ENCODE results near the gene RAI2.

Gene RAI2

DNA sequence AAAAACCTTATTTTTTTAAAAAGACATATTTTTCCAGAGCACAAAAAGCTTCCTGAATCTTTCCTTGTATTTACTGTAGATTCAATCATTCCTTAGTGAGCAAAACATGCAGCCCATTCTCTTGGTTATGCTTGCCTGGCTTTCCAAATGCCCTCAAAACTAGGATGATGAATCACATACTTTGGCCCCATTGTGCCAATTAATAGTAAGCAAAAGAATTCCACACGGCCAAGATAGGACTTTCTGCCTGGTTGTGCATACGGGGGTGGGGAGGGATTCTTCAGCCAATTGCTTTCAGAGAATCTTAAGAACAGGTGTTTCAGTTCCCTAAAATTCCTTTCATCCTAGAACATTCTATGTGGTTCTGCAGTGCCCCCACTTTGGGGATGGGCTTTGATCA is 7.0 kb downstream of the RAI2 start:
- no peak overlapping the region for H3K27ac ChIP-seq (ENCODE audit: insufficient read depth, low read length, poor library complexity, severe bottlenecking)
- no peaks in the 10 kb centered on the region for H3K9me3 ChIP-seq (ENCODE audit: control insufficient read depth, low read length)
- no peaks in the 10 kb centered on the region for H3K27me3 ChIP-seq (replicated peaks; ENCODE audit: control insufficient read depth, insufficient read depth, low read length, poor library complexity, severe bottlenecking)
- DNase-seq = no peak
- H3K4me1 ChIP-seq (ENCODE audit: control insufficient read depth, insufficient read depth, low read length, poor library complexity, severe bottlenecking) = no peaks in the 10 kb centered on the region
- no peak overlapping the region for H3K4me3 ChIP-seq (ENCODE audit: insufficient read depth, low read depth, low read length, poor library complexity, severe bottlenecking)
- no peaks in the 10 kb centered on the region for H3K36me3 ChIP-seq (ENCODE audit: control insufficient read depth, insufficient read depth, low read length)

- Histone ChIP-seq H3K36me3 (ENCODE audit: control insufficient read depth, insufficient read depth, low read length) (no peaks in the 10 kb centered on the region), H3K4me1 (ENCODE audit: control insufficient read depth, insufficient read depth, low read length, poor library complexity, severe bottlenecking) (no peaks in the 10 kb centered on the region), H3K4me3 (ENCODE audit: insufficient read depth, low read depth, low read length, poor library complexity, severe bottlenecking) (no peak overlapping the region), H3K27ac (ENCODE audit: insufficient read depth, low read length, poor library complexity, severe bottlenecking) (no peak overlapping the region), H3K9me3 (ENCODE audit: control insufficient read depth, low read length) (no peaks in the 10 kb centered on the region), H3K27me3 (replicated peaks; ENCODE audit: control insufficient read depth, insufficient read depth, low read length, poor library complexity, severe bottlenecking) (no peaks in the 10 kb centered on the region)
- DNase-seq = no peak
Observed at GRCh38 chrX:17851874-17852273, 9.2 kb downstream of the RAI2 start.

DNA sequence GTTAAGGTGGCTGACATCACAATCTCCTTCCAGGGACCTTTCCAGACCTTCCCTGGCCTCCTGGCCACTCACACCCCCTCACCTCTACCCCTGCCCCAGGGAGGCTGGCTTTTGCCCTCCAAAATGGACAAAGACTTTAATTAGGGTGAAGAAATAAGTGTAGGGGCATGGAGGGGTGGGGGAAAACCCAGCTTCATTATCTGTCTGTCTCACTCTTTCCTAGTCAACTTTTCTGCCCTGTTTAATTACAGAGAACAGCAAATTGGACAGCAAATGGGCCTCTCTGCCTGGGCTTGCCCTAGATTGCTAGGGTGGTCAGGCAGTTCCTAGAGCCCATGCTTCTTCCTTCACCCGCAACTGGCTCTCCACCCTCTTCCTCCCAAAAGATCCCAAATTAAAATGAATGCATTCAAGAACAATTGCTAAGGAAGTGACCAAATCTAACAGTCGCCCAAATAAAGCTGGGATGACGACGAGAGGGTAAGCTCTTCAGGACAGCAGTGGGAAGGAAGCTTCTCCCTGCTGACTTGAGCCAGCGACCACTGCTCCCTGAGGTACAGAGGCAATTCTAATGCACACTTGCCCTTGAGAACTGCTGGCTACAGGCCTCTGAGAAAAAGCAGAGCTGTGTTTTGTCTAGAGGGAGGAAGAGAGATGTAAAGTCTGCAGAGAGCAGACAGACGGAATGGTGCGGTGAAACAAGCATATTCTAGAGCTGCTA is 12.4 kb downstream of the RAI2 start:
- no peak overlapping the region for H3K27ac ChIP-seq (ENCODE audit: insufficient read depth, low read length, poor library complexity, severe bottlenecking)
- H3K9me3 ChIP-seq (ENCODE audit: control insufficient read depth, low read length) = no peaks in the 10 kb centered on the region
- no peaks in the 10 kb centered on the region for H3K27me3 ChIP-seq (replicated peaks; ENCODE audit: control insufficient read depth, insufficient read depth, low read length, poor library complexity, severe bottlenecking)
- no peaks in the 10 kb centered on the region for H3K36me3 ChIP-seq (ENCODE audit: control insufficient read depth, insufficient read depth, low read length)
- no peak overlapping the region for H3K4me3 ChIP-seq (ENCODE audit: insufficient read depth, low read depth, low read length, poor library complexity, severe bottlenecking)
- H3K4me1 ChIP-seq (ENCODE audit: control insufficient read depth, insufficient read depth, low read length, poor library complexity, severe bottlenecking) = no peaks in the 10 kb centered on the region
- DNase-seq = no peak

- Histone ChIP-seq H3K4me3 (ENCODE audit: insufficient read depth, low read depth, low read length, poor library complexity, severe bottlenecking) (no peak overlapping the region), H3K27me3 (replicated peaks; ENCODE audit: control insufficient read depth, insufficient read depth, low read length, poor library complexity, severe bottlenecking) (no peaks in the 10 kb centered on the region), H3K4me1 (ENCODE audit: control insufficient read depth, insufficient read depth, low read length, poor library complexity, severe bottlenecking) (no peaks in the 10 kb centered on the region), H3K36me3 (ENCODE audit: control insufficient read depth, insufficient read depth, low read length) (no peaks in the 10 kb centered on the region), H3K9me3 (ENCODE audit: control insufficient read depth, low read length) (no peaks in the 10 kb centered on the region), H3K27ac (ENCODE audit: insufficient read depth, low read length, poor library complexity, severe bottlenecking) (no peak overlapping the region)
- no peak for DNase-seq
Observed at GRCh38 chrX:17846045-17846444, 15.1 kb downstream of the RAI2 start.

DNA sequence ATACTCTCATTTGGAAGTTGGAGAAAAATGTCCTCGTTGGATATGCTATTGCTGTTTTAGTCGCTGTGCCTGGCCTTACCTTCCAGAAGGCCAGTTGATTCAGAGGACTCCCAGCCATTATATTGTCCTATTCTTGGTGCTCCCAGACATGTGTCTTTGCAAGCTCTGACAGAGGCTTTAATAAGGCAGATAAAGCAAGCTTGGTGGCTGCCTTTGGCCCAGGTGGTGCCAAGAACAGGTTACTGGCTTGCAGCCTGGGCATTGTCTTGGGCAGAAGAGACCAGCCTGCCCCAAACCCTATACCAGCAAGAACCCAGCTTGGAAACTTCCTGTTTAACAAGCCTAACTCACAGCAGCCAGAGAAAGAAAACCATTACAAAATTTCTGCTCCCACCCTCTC is 16.9 kb downstream of the RAI2 start:
- H3K36me3 ChIP-seq (ENCODE audit: control insufficient read depth, insufficient read depth, low read length) = no peaks in the 10 kb centered on the region
- no peaks in the 10 kb centered on the region for H3K9me3 ChIP-seq (ENCODE audit: control insufficient read depth, low read length)
- no peak overlapping the region for H3K4me3 ChIP-seq (ENCODE audit: insufficient read depth, low read depth, low read length, poor library complexity, severe bottlenecking)
- H3K27ac ChIP-seq (ENCODE audit: insufficient read depth, low read length, poor library complexity, severe bottlenecking) = no peak overlapping the region
- H3K27me3 ChIP-seq (replicated peaks; ENCODE audit: control insufficient read depth, insufficient read depth, low read length, poor library complexity, severe bottlenecking) = no peaks in the 10 kb centered on the region
- DNase-seq = no peak
- H3K4me1 ChIP-seq (ENCODE audit: control insufficient read depth, insufficient read depth, low read length, poor library complexity, severe bottlenecking) = no peaks in the 10 kb centered on the region

GRCh38 chrX:17842769-17843525 is 18.2 kb downstream of the RAI2 start:
- Histone ChIP-seq H3K4me3 (ENCODE audit: insufficient read depth, low read depth, low read length, poor library complexity, severe bottlenecking) (no peak overlapping the region), H3K36me3 (ENCODE audit: control insufficient read depth, insufficient read depth, low read length) (no peaks in the 10 kb centered on the region), H3K9me3 (ENCODE audit: control insufficient read depth, low read length) (no peaks in the 10 kb centered on the region), H3K27ac (ENCODE audit: insufficient read depth, low read length, poor library complexity, severe bottlenecking) (no peak overlapping the region), H3K4me1 (ENCODE audit: control insufficient read depth, insufficient read depth, low read length, poor library complexity, severe bottlenecking) (no peaks in the 10 kb centered on the region), H3K27me3 (replicated peaks; ENCODE audit: control insufficient read depth, insufficient read depth, low read length, poor library complexity, severe bottlenecking) (no peaks in the 10 kb centered on the region)
- no peak for DNase-seq

DNA sequence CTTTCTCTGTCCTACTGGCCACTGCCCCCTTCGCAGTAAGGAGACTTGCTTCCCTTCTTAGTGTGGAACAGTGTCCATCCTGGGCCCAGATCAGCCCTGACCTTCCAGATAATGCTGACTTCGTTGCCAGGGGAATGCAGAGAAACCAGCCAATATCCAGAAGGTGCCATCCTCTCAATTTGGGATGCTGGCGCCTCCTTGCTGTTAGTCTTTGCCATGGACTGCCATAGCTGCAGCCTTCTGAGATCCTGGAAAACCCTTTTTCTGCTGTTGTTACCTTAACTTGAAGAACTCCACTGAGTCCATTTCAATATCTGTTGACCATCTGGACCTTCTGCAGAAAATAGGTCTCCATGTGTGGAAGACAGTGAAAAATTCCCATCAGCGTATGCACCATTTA is 21.8 kb downstream of the RAI2 start:
- Histone ChIP-seq H3K4me1 (ENCODE audit: control insufficient read depth, insufficient read depth, low read length, poor library complexity, severe bottlenecking) (no peaks in the 10 kb centered on the region), H3K4me3 (ENCODE audit: insufficient read depth, low read depth, low read length, poor library complexity, severe bottlenecking) (no peak overlapping the region), H3K27ac (ENCODE audit: insufficient read depth, low read length, poor library complexity, severe bottlenecking) (no peak overlapping the region), H3K27me3 (replicated peaks; ENCODE audit: control insufficient read depth, insufficient read depth, low read length, poor library complexity, severe bottlenecking) (no peaks in the 10 kb centered on the region), H3K9me3 (ENCODE audit: control insufficient read depth, low read length) (no peaks in the 10 kb centered on the region), H3K36me3 (ENCODE audit: control insufficient read depth, insufficient read depth, low read length) (no peaks in the 10 kb centered on the region)
- DNase-seq = no peak

DNA sequence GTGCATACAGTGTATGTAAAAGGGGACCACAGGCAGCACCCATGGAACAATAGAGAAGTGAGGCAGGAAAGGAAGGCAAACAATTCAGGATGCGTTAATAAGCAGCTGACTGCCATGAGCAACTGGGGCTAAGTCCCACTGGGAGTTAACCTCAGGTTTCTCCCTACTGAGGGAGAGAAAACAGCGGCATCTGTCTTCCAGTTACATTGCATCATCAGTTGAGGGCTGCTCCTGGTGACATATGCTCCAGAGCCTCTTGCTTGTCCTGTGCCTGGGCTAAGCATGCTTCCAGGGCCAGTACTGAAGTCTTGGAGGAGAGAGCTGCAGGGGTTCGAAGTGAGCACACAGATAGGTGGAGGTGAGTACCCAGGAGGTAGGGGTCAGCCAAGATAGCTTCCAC is 24.3 kb downstream of the RAI2 start:
- no peaks in the 10 kb centered on the region for H3K27me3 ChIP-seq (replicated peaks; ENCODE audit: control insufficient read depth, insufficient read depth, low read length, poor library complexity, severe bottlenecking)
- no peaks in the 10 kb centered on the region for H3K36me3 ChIP-seq (ENCODE audit: control insufficient read depth, insufficient read depth, low read length)
- no peak overlapping the region for H3K27ac ChIP-seq (ENCODE audit: insufficient read depth, low read length, poor library complexity, severe bottlenecking)
- no peaks in the 10 kb centered on the region for H3K4me1 ChIP-seq (ENCODE audit: control insufficient read depth, insufficient read depth, low read length, poor library complexity, severe bottlenecking)
- H3K4me3 ChIP-seq (ENCODE audit: insufficient read depth, low read depth, low read length, poor library complexity, severe bottlenecking) = no peak overlapping the region
- no peaks in the 10 kb centered on the region for H3K9me3 ChIP-seq (ENCODE audit: control insufficient read depth, low read length)
- no peak for DNase-seq

DNA sequence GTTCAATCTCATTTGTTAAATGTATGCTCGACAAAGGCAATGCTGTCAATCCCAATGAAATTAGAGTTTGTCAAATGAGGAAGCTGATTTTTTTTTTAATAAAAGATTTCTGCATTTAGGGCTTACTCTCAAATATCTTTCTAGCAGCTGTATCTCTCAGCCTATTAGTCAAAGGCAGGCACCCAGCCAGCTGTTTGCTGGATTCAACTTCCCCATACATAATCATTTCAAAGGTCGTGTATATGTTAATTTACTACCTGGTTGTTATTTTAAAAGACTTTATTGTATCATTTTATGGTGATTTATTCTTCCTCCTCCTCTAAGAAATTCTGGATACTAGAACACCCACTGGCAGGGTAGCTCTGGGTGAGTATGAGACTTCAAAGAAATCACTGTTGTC is 27.1 kb downstream of the RAI2 start:
- DNase-seq = no peak
- Histone ChIP-seq H3K36me3 (ENCODE audit: control insufficient read depth, insufficient read depth, low read length) (no peaks in the 10 kb centered on the region), H3K9me3 (ENCODE audit: control insufficient read depth, low read length) (no peaks in the 10 kb centered on the region)

DNA sequence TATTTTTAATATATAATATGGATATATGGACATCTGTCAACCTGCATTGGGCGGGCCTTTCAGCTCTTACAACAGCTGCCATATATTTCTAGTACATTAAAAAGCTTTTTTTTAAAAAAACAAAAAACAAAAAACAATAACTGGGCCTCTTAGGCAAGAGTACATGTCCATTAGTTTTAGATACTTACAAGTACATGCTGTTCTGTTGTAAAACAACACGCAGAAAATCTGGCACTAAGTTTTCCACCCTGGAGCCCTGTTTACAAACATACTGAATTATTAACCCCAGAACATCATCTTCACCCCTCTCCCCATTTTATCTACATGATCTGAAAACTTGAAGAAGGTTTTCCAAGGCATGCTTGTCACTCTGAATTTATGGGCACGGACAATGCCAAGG is 29.8 kb downstream of the RAI2 start:
- H3K27ac ChIP-seq (ENCODE audit: insufficient read depth, low read length, poor library complexity, severe bottlenecking) = no peak overlapping the region
- H3K36me3 ChIP-seq (ENCODE audit: control insufficient read depth, insufficient read depth, low read length) = no peaks in the 10 kb centered on the region
- H3K27me3 ChIP-seq (replicated peaks; ENCODE audit: control insufficient read depth, insufficient read depth, low read length, poor library complexity, severe bottlenecking) = no peaks in the 10 kb centered on the region
- H3K9me3 ChIP-seq (ENCODE audit: control insufficient read depth, low read length) = no peaks in the 10 kb centered on the region
- DNase-seq = no peak
- H3K4me3 ChIP-seq (ENCODE audit: insufficient read depth, low read depth, low read length, poor library complexity, severe bottlenecking) = no peak overlapping the region
- no peaks in the 10 kb centered on the region for H3K4me1 ChIP-seq (ENCODE audit: control insufficient read depth, insufficient read depth, low read length, poor library complexity, severe bottlenecking)

More for the DNA sequence above, 27.1 kb downstream of the RAI2 start:
- Histone ChIP-seq H3K27ac (ENCODE audit: insufficient read depth, low read length, poor library complexity, severe bottlenecking) (no peak overlapping the region), H3K4me1 (ENCODE audit: control insufficient read depth, insufficient read depth, low read length, poor library complexity, severe bottlenecking) (no peaks in the 10 kb centered on the region), H3K27me3 (replicated peaks; ENCODE audit: control insufficient read depth, insufficient read depth, low read length, poor library complexity, severe bottlenecking) (no peaks in the 10 kb centered on the region), H3K4me3 (ENCODE audit: insufficient read depth, low read depth, low read length, poor library complexity, severe bottlenecking) (no peak overlapping the region)
